ENCODE results near the gene EIF2B2.

Gene EIF2B2

GRCh38 chr14:75002392-75003249 is at the start of gene EIF2B2:
TSS of gene EIF2B2 (plus strand) at chr14:75002921. CDS start at chr14:75002991, 70 bp downstream.
- peak; percentile 26 for DNase-seq

- DNase-seq = no peak
These were observed 49.0 kb upstream of the EIF2B2 start for GRCh38 chr14:74953686-74954085.

DNA sequence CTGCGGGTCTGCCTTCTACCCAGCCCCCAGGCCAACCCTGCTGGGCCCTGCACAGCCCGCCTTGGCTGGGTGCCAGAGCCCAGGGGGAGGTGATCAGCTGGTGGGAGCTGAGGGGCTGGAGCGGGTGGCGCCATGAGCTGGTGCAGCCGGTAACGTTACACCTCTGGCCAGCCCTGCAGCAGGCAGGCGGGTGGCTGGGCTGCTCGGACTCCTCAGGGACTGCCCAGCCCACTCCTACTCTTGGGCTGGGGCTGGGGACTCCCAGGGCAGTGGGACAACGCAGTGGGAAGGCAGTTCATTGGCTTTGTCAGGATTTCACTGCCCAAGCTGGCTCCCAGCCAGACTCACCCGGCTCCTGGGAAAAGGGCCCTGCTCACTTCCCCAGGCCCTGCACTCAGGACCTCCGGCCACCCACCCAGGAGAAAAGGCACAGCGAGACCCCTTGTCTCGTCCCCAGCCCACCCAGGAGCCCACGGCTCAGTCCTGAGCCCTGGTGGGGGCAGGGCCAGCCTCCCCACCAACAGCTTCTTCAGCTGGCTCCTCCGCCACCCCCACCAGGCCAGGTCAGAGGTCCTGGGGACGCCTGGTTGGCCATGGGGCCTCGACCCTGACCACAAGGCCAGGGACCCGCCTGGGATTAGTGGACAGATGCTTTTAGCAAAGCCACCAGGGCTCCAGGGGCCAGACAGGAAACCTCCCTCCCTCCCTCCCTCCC is 48.3 kb upstream of the EIF2B2 start:
- no peak for DNase-seq

DNA sequence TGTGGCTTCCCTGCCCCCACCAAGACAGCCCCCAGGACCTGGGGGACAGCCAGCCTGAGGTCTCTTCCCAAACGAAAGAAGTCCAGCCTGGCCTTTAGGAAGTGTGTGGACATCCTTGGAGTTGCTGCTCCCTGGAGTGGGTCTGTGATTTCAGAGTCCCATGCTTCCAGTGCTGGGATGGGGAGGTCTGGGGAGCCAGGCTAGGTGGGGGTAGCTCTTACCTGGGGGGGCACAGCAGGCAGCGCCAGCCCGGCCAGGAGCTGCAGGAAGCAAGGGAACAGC is 47.8 kb upstream of the EIF2B2 start:
- DNase-seq = no peak

DNA sequence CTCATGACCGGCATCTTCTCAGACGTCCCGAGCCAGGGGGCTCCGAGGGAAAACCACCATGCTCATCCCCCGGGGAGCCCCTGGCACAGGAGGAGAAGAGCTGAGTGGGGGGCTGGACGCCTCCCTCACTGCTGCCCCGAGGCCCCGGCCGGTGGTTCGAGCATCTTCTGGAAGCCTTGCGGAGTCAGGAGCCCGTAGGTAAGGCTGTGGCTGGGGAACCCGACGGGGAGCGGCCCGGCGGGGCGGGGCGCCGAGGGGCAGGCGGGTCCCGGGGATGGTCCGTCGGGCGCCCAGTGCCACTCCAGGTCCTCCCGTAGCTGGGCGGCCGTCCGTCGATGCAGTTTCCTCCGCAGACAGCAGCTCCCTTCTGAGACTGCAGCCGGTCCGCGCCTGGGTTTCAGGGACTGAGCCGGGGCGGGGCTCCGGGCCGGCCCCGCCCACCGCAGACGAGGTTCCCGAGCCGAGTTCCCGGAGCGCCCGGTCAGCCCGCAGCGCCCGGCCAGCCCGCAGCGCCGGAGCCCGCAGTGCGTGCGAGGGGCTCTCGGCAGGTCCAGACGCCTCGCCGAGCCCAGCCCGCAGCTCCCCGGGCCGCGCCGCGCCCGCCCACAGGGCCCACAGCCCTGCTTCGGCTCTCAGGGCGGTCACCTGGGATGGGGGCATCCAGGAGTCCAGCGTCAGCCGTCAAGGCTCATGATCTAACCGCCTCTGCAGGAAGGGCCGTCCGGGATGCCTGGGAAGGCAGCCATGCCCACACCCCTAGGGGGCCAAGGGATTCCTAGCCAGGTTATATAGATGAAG is 47.3 kb upstream of the EIF2B2 start, which contains the start of gene PGF:
TSS of gene PGF (minus strand) at position 369 of the 798 bp plus-strand sequence. CDS start at position 14, 355 bp downstream.
- no peak for DNase-seq

DNA sequence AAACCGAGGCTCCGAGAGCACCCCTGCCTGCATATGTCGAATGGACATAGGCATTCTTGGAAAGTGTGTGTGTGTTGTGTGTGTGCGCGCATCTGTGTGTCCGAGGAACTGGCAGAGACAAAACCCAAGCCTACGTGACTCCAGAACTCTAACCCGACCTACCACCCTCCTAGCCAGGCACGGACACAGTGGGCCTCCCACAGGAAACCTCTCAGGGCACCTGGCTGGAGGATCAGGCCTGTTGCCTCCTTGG is 46.8 kb upstream of the EIF2B2 start:
- no peak for DNase-seq

DNA sequence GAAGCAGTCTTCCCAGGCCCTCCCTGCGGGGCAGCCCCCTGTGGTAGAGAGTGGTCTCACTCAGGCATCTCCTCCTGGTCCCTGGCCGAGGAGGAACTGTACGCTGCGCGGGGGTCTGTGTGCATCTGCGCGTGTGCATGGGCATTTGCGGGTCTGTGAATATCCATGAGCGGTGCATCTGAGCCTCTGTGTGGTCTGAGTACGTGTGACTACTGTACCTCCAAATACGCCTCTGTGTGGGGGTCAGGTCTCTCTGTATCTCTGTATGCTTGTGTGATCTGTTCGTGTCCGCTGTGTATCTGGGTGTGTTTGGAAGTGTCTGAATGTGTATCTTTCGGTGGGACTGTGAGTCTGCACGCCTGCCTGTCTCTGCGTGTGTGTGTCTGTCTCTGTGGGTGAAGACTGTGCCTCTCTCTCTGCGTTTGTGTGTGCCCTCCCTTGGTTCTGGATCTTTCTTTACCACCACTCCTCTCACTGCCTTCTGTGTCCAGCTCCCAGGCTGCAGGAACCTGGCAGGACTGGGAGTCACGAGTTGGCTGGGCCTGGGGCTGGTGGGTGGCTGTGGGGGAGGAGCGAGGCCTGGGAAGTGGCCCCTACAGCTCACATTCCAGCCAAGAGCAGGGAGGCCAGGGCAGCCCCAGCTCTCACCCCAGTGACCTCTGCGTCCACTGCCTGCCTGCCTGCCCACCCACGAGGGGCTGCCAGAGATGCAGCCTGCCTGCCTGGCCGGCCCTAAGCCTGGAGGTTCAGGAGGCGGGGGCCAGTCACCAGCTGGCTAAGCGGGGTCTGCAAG is 46.2 kb upstream of the EIF2B2 start:
- DNase-seq = no peak

- DNase-seq = no peak
These were observed 43.0 kb upstream of the EIF2B2 start for GRCh38 chr14:74959596-74960180.

DNA sequence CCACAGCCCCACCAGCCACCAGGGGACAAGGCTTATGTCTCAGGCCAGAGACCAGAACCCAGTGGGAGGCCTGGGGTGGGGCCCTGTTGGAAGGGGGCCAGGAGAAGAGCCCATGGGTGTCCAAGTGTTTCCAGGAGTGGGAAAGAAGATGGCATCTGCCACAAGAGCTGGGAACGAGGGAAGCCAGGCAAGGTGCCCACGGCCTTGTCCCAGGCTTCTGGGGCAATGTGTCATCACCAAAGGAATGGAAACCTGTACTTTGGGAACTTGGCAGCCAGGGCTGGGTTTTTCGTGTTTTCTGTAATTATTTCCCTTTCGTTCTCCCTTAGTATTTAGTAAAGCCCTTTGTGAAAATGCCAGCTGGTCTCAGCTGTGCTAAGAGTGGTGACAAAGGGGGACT is 42.0 kb upstream of the EIF2B2 start:
- DNase-seq = no peak

DNA sequence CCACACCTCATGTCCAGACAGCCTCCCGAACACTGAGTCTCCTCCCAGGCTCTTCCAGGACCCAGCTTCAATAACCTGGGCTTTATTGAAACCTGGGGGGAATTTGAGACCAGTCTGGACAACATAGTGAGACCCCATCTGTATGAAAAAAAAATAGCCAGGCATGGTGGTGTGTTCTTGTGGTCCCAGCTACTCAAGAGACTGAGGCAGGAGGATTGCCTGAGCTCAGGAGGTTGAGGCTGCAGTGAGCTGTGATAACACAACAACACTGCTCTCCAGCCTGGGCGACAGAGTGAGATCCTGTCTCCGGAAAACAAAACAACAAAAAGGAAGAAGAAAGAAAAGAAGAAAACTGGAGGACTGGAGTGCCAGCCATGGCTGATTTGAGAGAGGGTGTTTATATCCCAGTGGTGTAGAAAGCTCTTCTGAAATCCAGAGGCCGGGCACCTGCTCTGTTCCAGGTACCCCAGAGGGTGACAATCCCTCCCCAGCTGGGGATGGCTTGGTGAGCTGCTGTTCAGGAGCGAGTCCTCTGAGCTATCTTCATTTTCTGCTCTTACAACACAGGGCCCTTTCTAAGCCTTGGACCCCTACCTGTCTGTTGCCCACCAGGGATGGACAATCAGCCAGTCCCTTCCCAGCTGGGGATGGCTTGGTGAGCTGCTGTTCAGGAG is 41.3 kb upstream of the EIF2B2 start:
- DNase-seq = no peak

GRCh38 chr14:74962046-74962445 is 40.7 kb upstream of the EIF2B2 start:
- no peak for DNase-seq

DNA sequence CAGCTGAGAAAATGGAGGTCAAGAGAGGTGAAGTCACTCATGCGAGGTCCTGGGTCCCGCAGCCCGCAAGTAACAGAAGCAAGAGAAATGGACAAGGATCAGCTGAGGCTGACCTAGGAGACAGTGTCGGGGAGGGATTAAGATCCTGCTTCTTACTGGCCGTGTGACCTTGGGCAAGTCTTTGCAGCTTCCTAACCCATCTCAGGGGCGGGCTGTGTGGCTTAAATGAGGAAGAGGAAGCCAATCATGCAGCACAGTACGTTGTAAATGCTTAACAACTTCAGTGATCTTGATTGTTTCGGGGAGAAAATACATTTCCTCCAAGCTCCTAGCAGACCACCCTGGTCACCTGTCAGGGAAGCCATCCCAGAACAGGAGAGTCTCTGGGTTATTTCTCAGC is 40.2 kb upstream of the EIF2B2 start:
- no peak for DNase-seq

GRCh38 chr14:74963178-74963704 is 39.5 kb upstream of the EIF2B2 start:
- DNase-seq = no peak

GRCh38 chr14:74963705-74964271 is 38.9 kb upstream of the EIF2B2 start:
- no peak for DNase-seq

DNA sequence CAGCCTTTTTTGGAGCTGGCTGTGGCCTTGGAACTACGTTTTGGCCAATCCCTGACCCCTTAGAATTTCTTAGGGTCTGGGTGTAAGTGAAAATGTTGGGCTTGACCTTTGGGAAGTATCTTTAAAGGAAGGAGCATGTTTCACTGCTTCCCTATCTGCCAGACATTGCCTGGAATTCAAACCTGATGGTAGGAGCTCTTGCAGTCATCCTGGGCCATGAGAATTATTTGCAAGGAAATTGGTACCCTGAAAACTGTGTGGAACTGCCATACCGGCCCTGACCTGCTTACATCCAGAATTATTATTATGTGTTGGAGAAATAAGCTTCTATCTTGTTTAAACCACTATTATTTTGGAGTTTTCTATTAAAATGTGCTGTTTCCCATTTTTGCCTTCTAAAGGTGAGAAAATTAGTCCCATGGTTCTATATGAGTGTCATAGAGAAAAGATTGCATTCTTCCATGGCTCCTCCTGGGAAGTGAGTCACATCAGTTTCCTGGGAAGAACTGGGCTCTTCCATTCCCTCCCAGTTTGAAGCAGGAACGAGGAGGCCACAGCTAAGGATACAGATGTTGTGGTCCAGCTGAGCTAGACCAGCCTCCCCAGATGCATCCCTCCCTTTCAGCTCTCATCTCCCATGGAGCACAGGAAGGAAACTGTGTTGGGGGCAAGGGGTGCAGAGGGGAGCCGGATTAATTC is 37.8 kb upstream of the EIF2B2 start:
- no peak for DNase-seq

DNA sequence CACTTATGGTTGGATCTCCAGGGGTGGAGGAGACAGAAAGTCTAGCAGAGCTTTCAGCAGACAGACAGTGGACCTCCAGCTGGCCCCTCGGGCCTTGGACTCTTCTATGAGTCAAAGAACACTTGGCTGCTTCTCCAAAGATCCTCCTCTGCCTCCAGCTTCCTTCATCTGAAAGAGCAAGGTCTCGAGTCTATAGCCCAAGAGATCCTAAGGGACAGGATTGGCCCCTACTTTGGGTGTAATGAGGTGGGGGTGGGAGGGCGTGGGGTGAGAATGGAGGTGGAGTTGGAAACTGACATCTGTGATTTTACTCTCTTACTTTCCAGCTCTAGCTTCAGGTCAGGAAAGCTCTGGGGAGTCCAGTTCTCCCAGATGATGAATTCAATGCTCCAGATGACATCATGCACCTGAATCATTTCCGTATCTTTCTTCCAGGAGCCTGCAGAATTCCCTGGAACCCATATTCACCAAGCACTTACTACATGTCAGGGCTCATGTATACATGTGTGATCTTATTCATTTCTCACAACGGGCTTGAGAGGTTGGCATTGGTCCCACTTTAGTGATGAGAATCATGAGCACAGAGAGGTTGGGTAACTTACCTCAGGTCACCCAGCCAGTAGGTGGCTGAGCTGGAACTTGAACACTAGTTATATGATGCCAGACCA is 37.1 kb upstream of the EIF2B2 start:
- DNase-seq = no peak

- DNase-seq = no peak
These were observed 33.9 kb upstream of the EIF2B2 start for GRCh38 chr14:74968811-74969210.

- no peak for DNase-seq
These were observed 29.6 kb upstream of the EIF2B2 start for GRCh38 chr14:74973003-74973653.

GRCh38 chr14:74973905-74974363 is 28.8 kb upstream of the EIF2B2 start:
- no peak for DNase-seq

Data from NCI-H2029 treated with DMSO at 0.1 percent for 48 hours (cell line).